ENCODE data around the gene ARID2.

- TF ChIP-seq EZH2 (IDR thresholded peaks at IDR 0.05; ENCODE audit: low read depth, unreplicated experiment): no peak
- no peak for TF ChIP-seq CREB1 (CRISPR knock-in tag; IDR thresholded peaks at IDR 0.05; ENCODE audit: low read depth)
Observed at GRCh38 chr12:45701296-45701695, 28.2 kb upstream of the ARID2 start.
